Inflammatory macrophage (primary cell): ENCODE data around the gene CENPV.
A peak's percentile ranks its signal among the peaks of the same experiment; 100 is the strongest.
"Not testable (repeated sequence)": the region's sequence is repeated elsewhere in the genome, so short reads cannot be mapped to it uniquely, and the experiment has no call there.

Experiments used
- DNase-seq, 2 donors: peaks; one replicate each; pipeline ENCODE4 v3.0.0-alpha.2; 2020 to 2022
- total RNA-seq, 18 experiments: gene quantifications; one replicate each; lab custom pipeline; 2026; ENCODE audit warnings: mixed read lengths in 6 of 18, inconsistent platforms in 2 of 18; lab: John Stamatoyannopoulos, UW

Gene CENPV
- 1.5 to 14.1 (median 5.2) reads per million in 18 experiments for total RNA-seq

GRCh38 chr17:16353317-16354174, at the start of gene CENPV:
Gene CENPV, minus strand, starts transcription at chr17:16353469. Its CDS starts 33 bp downstream, at chr17:16353436.
- peak; percentile 10 to 57 for DNase-seq

- DNase-seq, result no peak
Measured at GRCh38 chr17:16398270-16399267, 45.3 kb upstream of the CENPV start.

- DNase-seq, result not testable (repeated sequence)
Measured at GRCh38 chr17:16396693-16397092, 43.4 kb upstream of the CENPV start.

- DNase-seq, result not testable (repeated sequence)
Measured at GRCh38 chr17:16395887-16396286, 42.6 kb upstream of the CENPV start.

GRCh38 chr17:16392491-16392890, 39.2 kb upstream of the CENPV start:
- not testable (repeated sequence) for DNase-seq

- no peak for DNase-seq
Measured at GRCh38 chr17:16391451-16391850, 38.2 kb upstream of the CENPV start.

- not testable (repeated sequence) for DNase-seq
Measured at GRCh38 chr17:16386126-16386507, 32.8 kb upstream of the CENPV start.

GRCh38 chr17:16384557-16384956, 31.3 kb upstream of the CENPV start:
- DNase-seq, result no peak

GRCh38 chr17:16383772-16384287, 30.6 kb upstream of the CENPV start:
- DNase-seq, result no peak

- DNase-seq, result no peak
Measured at GRCh38 chr17:16383216-16383615, 29.9 kb upstream of the CENPV start.

GRCh38 chr17:16381496-16381820, 28.2 kb upstream of the CENPV start:
- DNase-seq, result peak in 1 of 2 donors; percentile 28

- DNase-seq, result peak; percentile 97 to 98
Measured at GRCh38 chr17:16380640-16381495, 27.6 kb upstream of the CENPV start, which contains the start of gene UBB. Gene UBB, plus strand, starts transcription at chr17:16381091. Its CDS starts 817 bp downstream, at chr17:16381908.

GRCh38 chr17:16379654-16380053, 26.4 kb upstream of the CENPV start:
- no peak for DNase-seq

- DNase-seq, result no peak
Measured at GRCh38 chr17:16378636-16379282, 25.5 kb upstream of the CENPV start.

GRCh38 chr17:16377941-16378341, 24.7 kb upstream of the CENPV start:
- no peak for DNase-seq

GRCh38 chr17:16374146-16374938, 21.1 kb upstream of the CENPV start:
- DNase-seq, result peak; percentile 76 to 80

GRCh38 chr17:16371742-16372141, 18.5 kb upstream of the CENPV start:
- peak; percentile 53 to 73 for DNase-seq

GRCh38 chr17:16364625-16365024, 11.4 kb upstream of the CENPV start:
- DNase-seq, result no peak

- DNase-seq, result peak; percentile 79 to 85
Measured at GRCh38 chr17:16363749-16364536, 10.7 kb upstream of the CENPV start.

GRCh38 chr17:16361874-16362273, 8.6 kb upstream of the CENPV start:
- DNase-seq, result no peak
